NCI-H2081 treated with DMSO at 0.1 percent for 48 hours (cell line): Measurements from ENCODE around the gene AKAP6.
"Not testable (repeated sequence)": the region's sequence is repeated elsewhere in the genome, so short reads cannot be mapped to it uniquely, and the experiment has no call there.

Experiments used
- DNase-seq: peaks from one replicate; lab custom pipeline; 2025; lab: John Stamatoyannopoulos, UW

AKAP6 gene

GRCh38 chr14:32370714-32371113 is 41.6 kb downstream of the AKAP6 start:
- no peak for DNase-seq

- DNase-seq, result no peak
These were observed 43.1 kb downstream of the AKAP6 start for GRCh38 chr14:32372154-32372553.

DNA sequence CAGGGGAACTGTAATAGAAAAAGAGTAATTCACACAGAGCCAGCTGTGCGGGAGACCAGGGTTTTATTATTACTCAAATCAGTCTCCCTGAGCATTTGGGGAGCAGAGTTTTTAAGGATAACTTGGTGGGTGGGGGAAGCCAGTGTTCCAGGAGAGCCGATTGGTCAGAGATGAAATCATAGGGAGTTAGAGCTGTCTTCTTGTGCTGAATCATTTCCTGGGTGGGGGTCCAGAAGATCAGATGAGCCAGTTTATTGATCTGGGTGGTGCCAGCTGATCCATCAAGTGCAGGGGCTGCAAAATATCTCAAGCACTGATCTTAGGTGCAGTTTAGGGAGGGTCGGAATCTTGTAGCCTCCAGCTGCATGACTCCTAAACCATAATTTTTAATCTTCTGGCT is 44.1 kb downstream of the AKAP6 start:
- not testable (repeated sequence) for DNase-seq

DNA sequence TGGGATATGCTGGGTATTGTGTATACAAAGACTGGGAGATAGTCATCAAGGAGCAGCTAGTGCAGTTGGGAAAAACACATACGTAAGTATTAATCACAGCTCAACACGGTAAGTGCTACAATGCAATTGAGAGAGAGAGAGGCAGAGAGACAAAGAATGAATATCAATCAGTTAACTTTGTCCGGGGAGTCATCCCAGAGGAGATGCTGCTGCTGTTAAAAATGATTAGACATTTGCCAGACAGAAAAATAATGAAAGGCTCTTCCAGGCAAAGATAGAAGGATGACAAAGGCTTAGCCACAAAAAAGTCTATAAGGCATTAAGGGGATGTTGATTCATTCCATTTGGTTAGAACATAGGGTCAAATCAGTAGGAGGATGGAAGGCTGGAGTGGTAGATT is 45.1 kb downstream of the AKAP6 start:
- DNase-seq, result no peak

DNA sequence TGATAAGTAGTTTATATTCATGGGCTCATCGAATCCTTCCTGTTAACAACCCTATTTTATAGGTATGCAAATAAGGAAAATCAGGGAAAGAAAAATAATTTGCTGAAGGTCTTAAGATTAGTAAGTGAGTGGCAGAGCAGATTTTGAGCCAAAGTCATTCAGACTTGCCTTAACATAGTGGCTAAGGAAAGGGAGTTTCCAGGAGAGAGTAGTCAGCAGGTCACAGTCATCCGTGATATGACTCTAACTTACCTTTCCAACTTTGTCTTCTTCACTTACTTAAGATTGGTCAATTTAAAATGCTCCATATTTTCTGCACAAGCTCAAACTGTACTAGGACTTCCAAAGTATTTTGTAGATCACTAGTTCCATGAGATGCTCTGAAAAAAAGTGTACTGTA is 46.6 kb downstream of the AKAP6 start:
- DNase-seq, result no peak

DNA sequence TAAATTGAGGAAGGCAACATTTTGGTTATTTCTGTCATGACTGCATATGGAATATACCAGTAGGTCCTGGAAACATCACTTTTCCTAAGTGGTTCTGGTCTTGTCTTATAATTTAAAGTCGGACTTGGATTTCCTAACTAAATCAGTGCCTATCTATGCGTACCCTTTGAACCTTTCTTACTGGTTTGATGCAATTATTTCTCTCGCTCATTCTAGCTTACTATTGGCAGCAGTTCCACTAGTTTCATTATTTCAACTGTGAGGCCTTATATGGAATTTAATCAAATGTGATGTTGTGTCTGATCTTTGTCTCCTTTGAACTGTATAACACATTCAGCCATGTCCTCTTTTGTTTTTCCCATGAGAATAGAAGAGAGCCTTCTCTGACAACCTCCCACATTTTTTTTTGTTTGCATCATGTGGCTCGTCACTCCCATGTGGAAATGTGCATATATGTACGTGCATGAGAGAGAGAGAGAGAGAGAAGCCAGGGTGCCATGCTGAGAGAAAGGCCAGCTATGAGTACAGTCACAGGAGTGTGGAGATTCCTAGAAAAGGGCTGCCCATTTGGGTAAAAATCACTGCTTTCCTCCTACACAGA is 48.0 kb downstream of the AKAP6 start:
- DNase-seq, result no peak

DNA sequence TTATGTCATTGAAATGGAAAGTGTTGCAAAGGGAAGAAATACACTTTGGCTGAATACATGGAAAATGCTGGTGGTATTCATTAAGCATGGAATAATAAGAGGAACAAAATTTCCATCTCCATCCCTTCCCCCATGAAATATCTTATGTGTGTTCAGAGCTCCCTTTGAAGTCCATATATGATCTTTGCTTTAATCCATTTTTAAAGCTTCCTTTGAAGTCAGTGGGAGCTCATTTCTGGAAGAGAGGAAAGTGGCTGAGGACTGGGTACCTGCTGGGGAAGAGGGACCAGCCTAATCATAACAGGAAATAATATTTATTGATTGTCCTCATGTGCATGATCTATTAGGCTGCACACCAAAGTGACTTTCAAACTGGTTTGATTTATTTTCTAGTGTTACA is 49.2 kb downstream of the AKAP6 start:
- DNase-seq, result no peak

- no peak for DNase-seq
These were observed 50.3 kb downstream of the AKAP6 start for GRCh38 chr14:32379447-32379846.

- DNase-seq, result no peak
These were observed 52.8 kb downstream of the AKAP6 start for GRCh38 chr14:32381869-32382268.

DNA sequence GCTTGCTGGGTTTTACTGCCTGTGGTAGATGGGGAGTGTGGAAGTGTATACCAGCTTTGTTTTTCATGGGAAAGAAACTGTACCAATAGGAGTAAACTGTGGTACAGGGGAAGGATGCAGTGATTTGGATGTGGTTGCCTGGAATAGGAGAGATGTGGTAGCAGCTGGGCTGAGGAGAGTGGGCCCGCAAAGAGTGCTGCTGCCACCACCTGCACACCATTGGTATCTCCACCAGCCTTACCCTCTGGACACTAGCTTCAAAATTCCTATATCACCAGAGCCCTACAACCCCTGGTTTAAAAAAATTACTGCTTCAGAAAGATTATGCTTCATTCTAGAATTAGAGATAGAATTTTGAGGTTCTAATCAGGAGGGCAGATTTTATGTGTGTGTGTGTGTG is 53.6 kb downstream of the AKAP6 start:
- DNase-seq, result no peak

GRCh38 chr14:32383364-32384009 is 54.4 kb downstream of the AKAP6 start:
- DNase-seq, result no peak

GRCh38 chr14:32384464-32384863 is 55.4 kb downstream of the AKAP6 start:
- no peak for DNase-seq

DNA sequence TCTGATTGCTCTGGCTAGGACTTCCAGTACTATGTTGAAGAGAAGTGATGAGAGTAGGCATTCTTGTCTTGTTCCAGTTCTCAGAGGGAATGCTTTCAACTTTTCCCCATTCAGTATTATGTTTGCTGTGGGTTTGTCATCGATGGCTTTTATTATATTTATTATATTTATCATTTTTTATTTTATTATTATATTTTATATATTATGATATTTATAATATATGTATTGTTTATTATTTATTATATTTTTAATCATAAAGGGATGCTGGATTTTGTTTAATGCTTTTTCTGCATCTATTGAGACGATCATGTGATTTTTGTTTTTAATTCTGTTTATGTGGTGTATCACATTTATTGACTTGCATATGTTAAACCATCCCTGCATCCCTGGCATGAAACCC is 58.2 kb downstream of the AKAP6 start:
- not testable (repeated sequence) for DNase-seq

- DNase-seq, result no peak
These were observed 64.0 kb downstream of the AKAP6 start for GRCh38 chr14:32393119-32393518.

- DNase-seq, result no peak
These were observed 64.9 kb downstream of the AKAP6 start for GRCh38 chr14:32394038-32394437.

DNA sequence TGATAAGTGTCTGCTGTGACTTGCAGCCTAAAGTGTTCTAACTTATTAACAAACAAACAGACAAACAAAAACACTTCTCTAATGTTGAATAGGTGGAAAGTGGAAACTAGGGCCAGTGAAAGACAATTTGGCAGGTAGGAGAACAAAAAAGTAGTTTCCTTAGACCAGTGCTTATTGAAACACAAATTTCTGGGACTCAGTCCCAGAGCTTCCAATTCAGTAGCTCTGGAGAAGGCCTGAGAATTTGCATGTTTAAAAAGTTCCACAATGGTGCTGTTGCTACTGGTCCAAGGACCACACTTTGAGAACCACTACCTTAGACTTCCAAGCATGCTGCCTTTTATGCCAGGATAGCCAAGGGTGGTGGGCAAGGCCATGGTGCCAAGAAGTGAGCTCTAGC is 67.8 kb downstream of the AKAP6 start:
- no peak for DNase-seq

DNA sequence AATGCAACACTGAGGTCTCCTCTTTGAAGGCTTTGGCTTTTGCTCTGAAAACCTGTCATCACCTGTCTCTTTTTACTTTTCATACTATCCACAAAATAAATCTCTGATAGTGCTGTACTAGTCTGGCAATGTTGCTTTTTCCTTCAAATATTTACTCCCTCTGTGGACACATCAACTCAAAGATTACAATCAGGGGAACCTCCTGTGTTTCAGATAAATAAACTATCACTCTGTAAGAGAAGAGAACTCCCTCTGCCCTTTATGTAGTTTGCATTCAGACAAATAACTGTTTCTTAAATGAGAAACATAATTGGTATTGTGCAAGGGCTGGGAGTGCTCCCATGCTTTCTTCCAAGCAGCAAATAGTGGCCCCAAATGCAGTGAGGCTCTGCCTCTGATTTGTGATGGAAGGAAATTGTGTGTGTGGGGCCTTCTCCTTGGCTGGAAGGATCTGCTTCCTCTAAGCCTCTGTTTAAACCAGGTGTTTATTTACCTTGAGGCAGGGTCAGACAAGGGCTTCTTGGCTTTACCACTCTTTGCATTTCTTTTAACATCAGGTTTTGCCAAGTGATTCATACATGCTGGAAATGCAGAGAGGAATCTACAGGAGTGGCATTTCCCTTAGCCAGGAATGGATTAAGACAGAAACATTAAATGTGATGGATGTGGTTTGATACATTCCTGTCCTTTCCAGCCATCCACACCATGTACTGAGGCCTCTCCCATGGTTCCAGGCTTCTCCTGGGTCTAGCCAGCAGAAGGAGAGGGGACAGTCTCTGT is 69.0 kb downstream of the AKAP6 start:
- no peak for DNase-seq

DNA sequence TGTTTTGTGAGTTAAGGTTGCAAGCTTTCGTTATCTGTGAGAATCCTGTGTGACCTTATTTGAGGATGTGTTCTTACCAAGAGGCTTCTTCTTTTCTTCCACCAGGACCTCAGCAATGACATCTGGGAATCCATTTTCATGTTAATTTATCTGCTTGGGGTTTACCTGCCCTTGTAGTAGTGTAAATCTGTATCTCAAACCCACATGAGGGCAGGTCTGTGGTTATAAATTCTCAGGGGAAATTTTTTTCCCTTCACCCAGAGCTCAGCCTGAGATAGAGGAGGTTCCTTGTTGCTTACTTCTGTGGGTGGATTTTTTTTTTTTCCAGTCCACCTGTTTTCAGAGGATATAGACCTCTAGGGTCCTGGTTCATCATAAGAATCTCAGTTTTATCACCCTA is 70.8 kb downstream of the AKAP6 start:
- DNase-seq, result no peak

DNA sequence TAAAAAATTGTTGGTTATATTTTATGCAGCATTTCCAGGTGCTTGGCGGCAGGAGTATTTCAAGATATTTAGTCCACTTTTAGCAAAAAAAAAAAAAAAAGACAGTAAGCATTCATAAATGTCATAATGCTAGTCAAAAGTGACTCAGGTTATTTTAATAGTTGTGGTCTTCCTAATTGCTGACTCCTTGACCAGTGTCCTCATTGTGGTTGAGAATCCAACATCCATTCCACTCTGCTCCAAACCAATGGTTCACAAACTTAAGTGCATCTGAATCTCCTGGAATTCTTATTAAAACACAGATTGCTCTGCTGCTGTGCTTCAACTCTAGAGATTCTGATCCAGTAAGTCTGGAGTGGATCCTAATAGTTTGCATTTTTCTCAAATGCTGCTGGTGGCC is 71.4 kb downstream of the AKAP6 start:
- DNase-seq, result no peak

GRCh38 chr14:32403021-32403420 is 73.9 kb downstream of the AKAP6 start:
- no peak for DNase-seq

- no peak for DNase-seq
These were observed 74.6 kb downstream of the AKAP6 start for GRCh38 chr14:32403688-32404087.

DNA sequence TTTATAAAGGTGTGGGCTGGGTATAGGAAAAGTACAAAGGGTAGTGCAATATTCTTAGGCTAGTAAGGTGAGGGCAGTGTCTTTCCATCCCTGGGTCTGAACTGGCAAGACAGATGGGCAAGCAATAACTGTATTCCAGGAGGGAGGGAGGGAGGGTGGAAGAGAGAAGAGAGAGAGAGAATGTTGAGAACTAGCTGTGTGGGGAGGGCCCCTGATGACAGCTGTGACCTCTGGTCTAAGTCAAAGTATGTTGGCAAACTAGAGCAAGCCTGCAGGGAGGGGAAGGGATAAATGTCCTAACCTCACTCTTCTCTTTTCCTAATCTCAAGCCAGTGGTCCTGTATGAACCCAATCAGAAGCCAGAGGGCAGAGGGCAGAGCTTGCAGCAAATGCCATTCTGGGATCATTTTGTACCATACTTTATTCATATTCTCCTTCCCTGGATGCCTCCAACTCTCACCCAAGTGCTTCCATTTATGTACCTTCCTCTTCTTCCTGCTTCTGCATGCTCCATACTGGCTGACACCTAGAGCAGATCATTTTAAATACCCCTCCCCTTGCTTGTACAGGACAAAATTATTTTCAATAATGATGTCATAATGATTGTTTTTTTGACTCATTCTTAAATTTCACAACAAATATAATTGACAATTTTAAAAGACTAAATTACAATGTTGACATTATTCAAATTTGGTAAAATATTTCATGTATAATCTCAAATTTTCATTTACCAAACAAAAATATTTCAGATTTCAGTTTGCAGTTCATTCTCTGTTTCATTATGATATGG is 75.9 kb downstream of the AKAP6 start:
- no peak for DNase-seq

GRCh38 chr14:32405856-32406255 is 76.8 kb downstream of the AKAP6 start:
- no peak for DNase-seq
